Stomach (tissue), 9 donors: Measurements from ENCODE around the gene PPP1R16B. TPM values are rescaled to one million over a fixed set of nuclear protein-coding genes. Genes with fewer than 3 reads are reported as not detected.
A peak's percentile ranks its signal among the peaks of the same experiment; 100 is the strongest.

Source experiments
- DNase-seq, 2 donors: peaks; one replicate each; pipeline versions ENCODE4 v3.0.0 to v3.0.0-alpha.2; 2013 to 2019
- H3K27ac ChIP-seq, 5 donors: fragments of 200-600 bp in 4 of 5; sonication (generic) in 4 of 5; one replicate each; pipeline ENCODE4 v1.5.1; 2013 to 2019; ENCODE audit warnings: mild to moderate bottlenecking in 1 of 5, moderate library complexity in 1 of 5
- H3K27me3 ChIP-seq, 3 donors: fragments of 200-600 bp; sonication (generic); one replicate each; pipeline ENCODE4 v1.5.1; 2017 to 2019; ENCODE audit warnings: mixed run types in 1 of 3
- H3K36me3 ChIP-seq, 4 donors: fragments of 200-600 bp; sonication (generic); 1 replicate in 3 of 4; 2 replicates in 1 of 4; pipeline ENCODE4 v1.5.1; 2016 to 2019
- H3K4me1 ChIP-seq, 4 donors: fragments of 200-600 bp; sonication (generic); one replicate each; pipeline ENCODE4 v1.5.1; 2016 to 2019
- H3K4me3 ChIP-seq, 4 donors: fragments of 200-600 bp; sonication (generic) in 3 of 4; one replicate each; pipeline ENCODE4 v1.5.1; 2016 to 2019; ENCODE audit warnings: mild to moderate bottlenecking in 1 of 4
- H3K9me3 ChIP-seq, 4 donors: fragments of 200-600 bp; sonication (generic); one replicate each; pipeline ENCODE4 v1.5.1; 2016 to 2019
- EP300 ChIP-seq: sonication (generic); formaldehyde crosslinking; IDR thresholded peaks from one replicate; pipeline ENCODE4 v1.6.1; 2017; ENCODE audit warnings: antibody characterized with exemption
- POLR2A ChIP-seq, 4 donors: fragments of 450-650 bp; IDR thresholded peaks; one replicate each; pipeline ENCODE4 v1.6.1; 2016; ENCODE audit warnings: antibody characterized with exemption in 4 of 4, control low read depth in 2 of 4, mild to moderate bottlenecking in 1 of 4, moderate library complexity in 1 of 4
- POLR2AphosphoS5 ChIP-seq, 3 donors: sonication (generic); formaldehyde crosslinking; IDR thresholded peaks; one replicate each; pipeline ENCODE4 v1.6.1; 2016; ENCODE audit warnings: antibody characterized with exemption in 3 of 3
- WGBS, 5 donors: extraction: QIAGEN DNeasy Blood & Tissue Kit in 3 of 5; methylation state at CpG; one replicate each; pipeline versions ENCODE4 v1.1.5 to v1.1.7; 2013 to 2018; 5-methylcytosine and 5-hydroxymethylcytosine counted together
- intact Hi-C: fragments of 100-400 bp; cut with DNase I; formaldehyde crosslinking; loops from one replicate; pipeline ENCODE4 v1.15.1; 2023; ENCODE audit warnings: low total_unique reads
- polyA plus RNA-seq, 3 donors: library from polyadenylated mRNA; stranded (reverse); fragments of 200-250 nt; gene quantifications; one replicate each; pipeline ENCODE4 v1.2.3, GENCODE V29; 2013
- total RNA-seq, 5 donors: library from RNA; depleted of rRNA; stranded (reverse); fragments of >200 nt; gene quantifications; one replicate each; pipeline versions ENCODE4 v1.1.0 to v1.2.3, GENCODE V29; 2014 to 2016
- TF ChIP-seq, protein P1 (sequence below), 7 experiments: fragments of 450-650 bp in 4 of 7; fragments of 200-600 bp in 3 of 7; sonication (generic) in 3 of 7; IDR thresholded peaks; one replicate each; pipeline ENCODE4 v1.5.1; 2016 to 2019; ENCODE audit warnings: antibody characterized with exemption in 7 of 7, control low read depth in 2 of 7, mild to moderate bottlenecking in 1 of 7
- donor health status: healthy with polysubstance abuse.
- donor health status: Bipolar disorder and iron deficiency.
- donor health status: healthy.

PPP1R16B gene
- total and polyA plus RNA-seq, 8 donors, result 1.2 to 18.7 (median 6.2) TPM

DNA sequence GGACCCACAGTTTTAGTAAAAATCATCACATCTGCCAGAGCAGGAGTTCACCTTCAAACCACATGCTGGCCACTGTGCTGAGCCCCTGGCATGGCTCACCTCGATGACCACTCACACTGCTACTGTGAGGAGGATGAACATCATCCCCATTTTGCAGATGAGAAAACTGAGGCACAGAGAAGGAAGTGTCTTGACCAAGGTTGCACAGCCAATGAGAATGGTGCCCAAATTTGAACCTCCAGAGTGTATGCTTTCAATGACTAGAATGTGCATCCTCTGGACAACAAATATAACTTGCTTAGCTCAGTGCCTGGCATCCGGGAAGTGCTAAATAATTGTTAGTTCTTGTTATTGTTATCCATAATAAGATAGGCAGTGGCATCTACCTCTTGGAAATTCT is 83.6 kb downstream of the PPP1R16B start:
- intact Hi-C loops, result no loop called here
- no peak for DNase-seq
- Histone ChIP-seq H3K9me3 (no peaks in the 10 kb centered on the region), H3K27ac (no peak overlapping the region), H3K36me3 (no peaks in the 10 kb centered on the region), H3K4me3 (no peak overlapping the region), H3K27me3 (peaks cover 0 to 46% (median 3%) of the 10 kb centered on the region in 3 donors), H3K4me1 (peaks cover 0 to 11% (median 9%) of the 10 kb centered on the region in 4 donors)
- TF ChIP-seq POLR2AphosphoS5 (IDR thresholded peaks at IDR 0.05) (no peak), EP300 (no peak), POLR2A (IDR thresholded peaks at IDR 0.05) (no peak)
- TF ChIP-seq, protein P1, sequence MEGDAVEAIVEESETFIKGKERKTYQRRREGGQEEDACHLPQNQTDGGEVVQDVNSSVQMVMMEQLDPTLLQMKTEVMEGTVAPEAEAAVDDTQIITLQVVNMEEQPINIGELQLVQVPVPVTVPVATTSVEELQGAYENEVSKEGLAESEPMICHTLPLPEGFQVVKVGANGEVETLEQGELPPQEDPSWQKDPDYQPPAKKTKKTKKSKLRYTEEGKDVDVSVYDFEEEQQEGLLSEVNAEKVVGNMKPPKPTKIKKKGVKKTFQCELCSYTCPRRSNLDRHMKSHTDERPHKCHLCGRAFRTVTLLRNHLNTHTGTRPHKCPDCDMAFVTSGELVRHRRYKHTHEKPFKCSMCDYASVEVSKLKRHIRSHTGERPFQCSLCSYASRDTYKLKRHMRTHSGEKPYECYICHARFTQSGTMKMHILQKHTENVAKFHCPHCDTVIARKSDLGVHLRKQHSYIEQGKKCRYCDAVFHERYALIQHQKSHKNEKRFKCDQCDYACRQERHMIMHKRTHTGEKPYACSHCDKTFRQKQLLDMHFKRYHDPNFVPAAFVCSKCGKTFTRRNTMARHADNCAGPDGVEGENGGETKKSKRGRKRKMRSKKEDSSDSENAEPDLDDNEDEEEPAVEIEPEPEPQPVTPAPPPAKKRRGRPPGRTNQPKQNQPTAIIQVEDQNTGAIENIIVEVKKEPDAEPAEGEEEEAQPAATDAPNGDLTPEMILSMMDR (IDR thresholded peaks at IDR 0.05), result no peak
- WGBS, 5 donors, result 66 to 84% (median 77%) methylated on average over 2 of the region's 2 CpGs

DNA sequence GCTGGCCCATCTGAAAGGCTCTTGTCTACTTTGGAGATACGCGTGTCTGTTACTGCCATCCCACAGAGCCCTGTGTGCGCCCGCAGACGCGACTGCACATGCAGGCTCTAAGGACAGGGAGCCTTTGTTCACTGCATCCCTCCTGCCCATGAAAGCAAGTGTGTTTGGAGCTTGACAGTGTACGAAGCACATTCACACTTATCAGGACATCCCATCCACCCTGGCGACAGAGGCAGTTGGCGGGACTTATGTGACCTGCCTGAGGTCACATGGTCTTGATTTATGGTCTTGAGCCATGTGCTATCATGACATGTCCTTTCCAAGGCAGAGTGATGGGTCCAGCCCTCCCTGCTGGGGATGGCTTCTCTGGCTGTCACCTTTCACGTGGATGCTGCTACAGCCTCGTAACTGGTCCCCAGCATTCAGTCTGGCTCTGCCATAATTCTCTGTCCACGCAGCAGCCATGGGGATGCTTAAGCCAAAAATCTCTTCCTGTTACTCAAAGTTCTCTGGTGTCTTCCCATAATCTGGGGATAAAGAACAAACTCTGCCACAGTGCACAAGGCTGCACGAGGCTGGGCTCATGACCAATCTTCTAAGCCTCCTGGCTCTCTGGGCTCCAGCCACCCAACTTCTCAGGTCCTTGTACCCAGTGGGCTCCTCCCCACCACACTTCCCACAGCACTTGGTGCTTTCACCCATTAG is 84.4 kb downstream of the PPP1R16B start:
- H3K27ac ChIP-seq, result no peak overlapping the region
- intact Hi-C loops, result no loop called here
- H3K4me3 ChIP-seq, result no peak overlapping the region

DNA sequence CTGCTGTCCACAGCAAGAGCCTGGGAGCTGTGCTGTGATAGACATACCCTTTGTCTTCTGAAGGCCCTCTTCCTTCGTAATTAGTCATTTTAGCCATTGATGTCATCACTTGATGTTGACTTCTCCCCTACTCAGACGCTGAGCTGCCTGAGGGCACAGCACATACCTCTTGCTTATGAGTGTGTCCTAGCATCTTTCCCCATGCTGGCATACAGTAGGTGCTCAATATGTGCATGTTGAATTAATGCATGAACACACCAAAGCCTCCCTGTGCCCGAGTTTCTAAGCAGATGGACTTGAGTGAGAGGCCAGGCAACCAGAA is 85.0 kb downstream of the PPP1R16B start:
- DNase-seq, result no peak
- Histone ChIP-seq H3K4me3 (no peak overlapping the region), H3K9me3 (no peaks in the 10 kb centered on the region), H3K27me3 (peaks cover 0 to 44% (median 3%) of the 10 kb centered on the region in 3 donors), H3K4me1 (peaks cover 0 to 16% (median 12%) of the 10 kb centered on the region in 4 donors), H3K36me3 (no peaks in the 10 kb centered on the region), H3K27ac (no peak overlapping the region)
- no peak for TF ChIP-seq EP300
- 51 to 70% (median 63%) methylated on average over 3 of the region's 3 CpGs for WGBS, 5 donors
- intact Hi-C loops, result no loop called here

More for the DNA sequence above, 84.4 kb downstream of the PPP1R16B start:
- Histone ChIP-seq H3K27me3 (peaks cover 0 to 44% (median 3%) of the 10 kb centered on the region in 3 donors), H3K36me3 (no peaks in the 10 kb centered on the region), H3K4me1 (peaks cover 0 to 16% (median 12%) of the 10 kb centered on the region in 4 donors), H3K9me3 (no peaks in the 10 kb centered on the region)
- WGBS, 5 donors, result 60 to 73% (median 65%) methylated on average over 12 to 13 of the region's 13 CpGs
- DNase-seq, result no peak
- TF ChIP-seq POLR2AphosphoS5 (IDR thresholded peaks at IDR 0.05) (no peak), EP300 (no peak), POLR2A (IDR thresholded peaks at IDR 0.05) (no peak)
- TF ChIP-seq, protein P1 (IDR thresholded peaks at IDR 0.05), result no peak

DNA sequence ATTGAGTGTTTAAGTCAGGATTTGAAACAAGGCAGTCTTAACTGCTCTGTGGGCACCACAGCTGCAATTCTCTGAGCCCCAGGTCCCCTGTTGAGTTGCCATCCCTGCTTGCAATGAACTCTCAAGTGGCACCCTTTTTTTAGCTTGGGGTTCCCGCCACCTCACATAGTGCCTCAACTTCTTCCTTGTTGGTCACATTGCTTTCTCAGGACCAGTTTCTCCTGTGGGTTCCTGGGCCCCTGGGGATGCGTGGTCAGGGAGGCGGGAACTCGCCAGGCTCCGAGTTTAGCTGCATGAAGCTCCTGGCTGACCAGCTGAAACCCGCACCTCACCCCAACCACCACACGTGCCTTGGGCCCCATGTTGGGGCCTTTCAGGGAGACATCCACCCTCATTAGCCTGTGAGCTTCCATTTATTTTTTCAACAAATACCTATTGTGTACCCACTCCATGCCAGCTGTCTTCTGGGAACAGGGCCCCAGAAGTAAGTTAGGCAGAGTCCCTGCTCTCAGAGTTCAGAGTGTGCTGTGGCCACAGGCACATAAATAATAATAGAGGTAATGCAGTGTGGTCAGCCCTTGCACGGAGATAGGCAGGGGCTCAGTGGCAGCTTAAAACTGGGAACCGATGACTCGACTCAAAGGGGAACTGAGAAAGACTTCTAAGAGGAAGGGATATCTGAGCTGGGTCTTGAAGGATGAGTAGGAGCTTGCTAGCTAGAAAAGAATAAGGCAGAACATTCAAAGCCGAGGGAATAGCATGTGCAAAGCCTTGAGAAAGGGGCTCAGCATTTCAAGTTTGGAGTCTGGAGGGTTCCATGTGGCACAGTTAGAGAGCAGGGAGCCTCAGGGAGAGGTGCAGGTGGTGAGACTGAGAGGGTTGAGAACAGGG is 86.8 kb downstream of the PPP1R16B start:
- peaks cover 0 to 16% (median 12%) of the 10 kb centered on the region in 4 donors for H3K4me1 ChIP-seq
- no peak overlapping the region for H3K4me3 ChIP-seq
- TF ChIP-seq EP300 (no peak), POLR2AphosphoS5 (IDR thresholded peaks at IDR 0.05) (no peak), POLR2A (IDR thresholded peaks at IDR 0.05) (no peak)
- TF ChIP-seq, protein P1 (IDR thresholded peaks at IDR 0.05), result no peak
- WGBS, 5 donors, result 72 to 79% (median 76%) methylated on average over 10 to 11 of the region's 11 CpGs
- no peak for DNase-seq
- intact Hi-C loops, result no loop called here
- peaks cover 0 to 44% (median 3%) of the 10 kb centered on the region in 3 donors for H3K27me3 ChIP-seq
- H3K27ac ChIP-seq, result peak overlapping the region in 1 of 5 donors; percentile 9
- H3K9me3 ChIP-seq, result no peaks in the 10 kb centered on the region
- no peaks in the 10 kb centered on the region for H3K36me3 ChIP-seq
